Measurements from ENCODE around the gene FBXL17.

Gene FBXL17

GRCh38 chr5:108380531-108381349 lies 1.2 kb downstream of the FBXL17 start:
- Histone ChIP-seq H3K4me1 (ENCODE audit: low read length) (peaks cover 43% of the 10 kb centered on the region), H3K27ac (ENCODE audit: low read length) (peak overlapping the region; percentile 88), H3K4me2 (ENCODE audit: low read length) (peak overlapping the region; percentile 95), H3K9me3 (ENCODE audit: insufficient read depth, low read length) (no peaks in the 10 kb centered on the region), H3K4me3 (ENCODE audit: low read length) (peak overlapping the region; percentile 93), H3K79me2 (ENCODE audit: low read length) (peaks cover 27% of the 10 kb centered on the region), H4K20me1 (ENCODE audit: insufficient read depth, low read length) (no peaks in the 10 kb centered on the region), H3K36me3 (replicated peaks; ENCODE audit: low read depth, low read length) (peaks cover 2% of the 10 kb centered on the region), H3K9ac (ENCODE audit: low read length) (peak overlapping the region; percentile 90), H3K27me3 (ENCODE audit: low read depth, low read length) (no peaks in the 10 kb centered on the region), H2AFZ (ENCODE audit: low read depth, low read length) (peak overlapping the region; percentile 21; the same call in 1 of the 2 replicates)
- TF ChIP-seq EZH2phosphoT487 (IDR thresholded peaks at IDR 0.05; ENCODE audit: low read depth), result no peak
- TF ChIP-seq CTCF (IDR thresholded peaks at IDR 0.05; ENCODE audit: low read depth, low read length), result no peak

- Histone ChIP-seq H3K4me3 (ENCODE audit: low read length) (peak overlapping the region; percentile 93), H3K27ac (ENCODE audit: low read length) (peak overlapping the region; percentile 88), H3K9me3 (ENCODE audit: insufficient read depth, low read length) (no peaks in the 10 kb centered on the region), H3K36me3 (replicated peaks; ENCODE audit: low read depth, low read length) (peaks cover 2% of the 10 kb centered on the region), H3K9ac (ENCODE audit: low read length) (peak overlapping the region; percentile 90), H3K4me2 (ENCODE audit: low read length) (peak overlapping the region; percentile 95), H4K20me1 (ENCODE audit: insufficient read depth, low read length) (no peaks in the 10 kb centered on the region), H3K27me3 (ENCODE audit: low read depth, low read length) (no peaks in the 10 kb centered on the region), H2AFZ (ENCODE audit: low read depth, low read length) (peak overlapping the region; percentile 28; the same call in 1 of the 2 replicates), H3K4me1 (ENCODE audit: low read length) (peaks cover 35% of the 10 kb centered on the region), H3K79me2 (ENCODE audit: low read length) (peaks cover 27% of the 10 kb centered on the region)
- no peak for TF ChIP-seq CTCF (IDR thresholded peaks at IDR 0.05; ENCODE audit: low read depth, low read length)
- TF ChIP-seq EZH2phosphoT487 (IDR thresholded peaks at IDR 0.05; ENCODE audit: low read depth), result no peak
These were observed 2.0 kb downstream of the FBXL17 start for GRCh38 chr5:108379722-108380530.

- no peak overlapping the region for H3K27ac ChIP-seq (ENCODE audit: low read length)
- H3K27me3 ChIP-seq (ENCODE audit: low read depth, low read length), result no peaks in the 10 kb centered on the region
- H3K9me3 ChIP-seq (ENCODE audit: insufficient read depth, low read length), result 0 out of 2 replicates have a peak, but pooled peaks cover 5% of the 10 kb centered on the region
- H2AFZ ChIP-seq (ENCODE audit: low read depth, low read length), result no peak overlapping the region
- H3K36me3 ChIP-seq (replicated peaks; ENCODE audit: low read depth, low read length), result peaks cover 5% of the 10 kb centered on the region
- no peak for TF ChIP-seq EZH2phosphoT487 (IDR thresholded peaks at IDR 0.05; ENCODE audit: low read depth)
- TF ChIP-seq CTCF (IDR thresholded peaks at IDR 0.05; ENCODE audit: low read depth, low read length), result no peak
- H3K9ac ChIP-seq (ENCODE audit: low read length), result no peak overlapping the region
- no peak overlapping the region for H3K4me2 ChIP-seq (ENCODE audit: low read length)
- no peak overlapping the region for H3K4me3 ChIP-seq (ENCODE audit: low read length)
- no peaks in the 10 kb centered on the region for H4K20me1 ChIP-seq (ENCODE audit: insufficient read depth, low read length)
- H3K79me2 ChIP-seq (ENCODE audit: low read length), result peaks cover 22% of the 10 kb centered on the region
- H3K4me1 ChIP-seq (ENCODE audit: low read length), result peaks cover 9% of the 10 kb centered on the region
These were observed 6.1 kb downstream of the FBXL17 start for GRCh38 chr5:108375768-108376167.

GRCh38 chr5:108373426-108373825 lies 8.5 kb downstream of the FBXL17 start:
- Histone ChIP-seq H3K27ac (ENCODE audit: low read length) (no peak overlapping the region), H3K9ac (ENCODE audit: low read length) (no peak overlapping the region), H2AFZ (ENCODE audit: low read depth, low read length) (no peak overlapping the region), H3K4me2 (ENCODE audit: low read length) (no peak overlapping the region), H3K36me3 (replicated peaks; ENCODE audit: low read depth, low read length) (peaks cover 5% of the 10 kb centered on the region), H3K9me3 (ENCODE audit: insufficient read depth, low read length) (0 out of 2 replicates have a peak, but pooled peaks cover 5% of the 10 kb centered on the region), H3K27me3 (ENCODE audit: low read depth, low read length) (no peaks in the 10 kb centered on the region), H3K4me1 (ENCODE audit: low read length) (no peaks in the 10 kb centered on the region), H3K79me2 (ENCODE audit: low read length) (peaks cover 1% of the 10 kb centered on the region; the same call in 1 of the 2 replicates), H4K20me1 (ENCODE audit: insufficient read depth, low read length) (no peaks in the 10 kb centered on the region), H3K4me3 (ENCODE audit: low read length) (no peak overlapping the region)
- no peak for TF ChIP-seq EZH2phosphoT487 (IDR thresholded peaks at IDR 0.05; ENCODE audit: low read depth)
- TF ChIP-seq CTCF (IDR thresholded peaks at IDR 0.05; ENCODE audit: low read depth, low read length), result no peak

Measured in OCI-LY3 (cell line).